HepG2 (cell line): ENCODE measurements around the gene CARS1. TPM values are rescaled to one million over a fixed set of nuclear protein-coding genes. Genes with fewer than 3 reads are reported as not detected.

Experiments used
- ATAC-seq: fragments of 200-7000 bp; cut with Tn5 transposase; 3 replicates; pipeline ENCODE4 v1.9.1; 2020; ENCODE audit warnings: mild to moderate bottlenecking, moderate library complexity
- BruUV-seq: library from RNA; stranded (reverse); fragments of 400-500 nt; replicated peaks from 2 replicates; lab custom pipeline; 2021; lab: Mats Ljungman, UMichigan
- CTCF ChIA-PET: fragments of 300-600 bp; formaldehyde crosslinking; extraction: SDS; loops from one replicate; lab custom pipeline; 2021; ENCODE audit warnings: low total read pairs, inconsistent platforms, low intra/inter-chr PET ratio; lab: Yijun Ruan, JAX
- POLR2A ChIA-PET: fragments of 350-600 bp; sonication (Branson Sonifier 250); formaldehyde crosslinking; loops from one replicate; lab custom pipeline; 2020; ENCODE audit warnings: antibody characterized with exemption, inconsistent platforms; lab: Yijun Ruan, JAX
- DNase-seq: peaks from one replicate; pipeline ENCODE4 v3.0.0-alpha.2; 2015; ENCODE audit warnings: low spot score
- FAIRE-seq: peaks from 3 replicates; lab custom pipeline; 2011; peaks lifted over from hg19 to GRCh38; lab: Jason Lieb, UNC
- H2AFZ ChIP-seq: one replicate; pipeline ENCODE4 v1.6.1; 2011; ENCODE audit warnings: low read length, inconsistent platforms
- H3K27ac ChIP-seq: fragments of 300-600 bp; 3 replicates; pipeline ENCODE4 v1.8.0; 2011; ENCODE audit warnings: mixed run types, mild to moderate bottlenecking, mixed read lengths, low read length, inconsistent platforms; ENCODE audit not compliant: insufficient read depth; ENCODE audit errors: extremely low read length
- H3K27me3 ChIP-seq, 2 experiments: fragments of 200-600 bp in 1 of 2; 2 replicates in 1 of 2; 3 replicates in 1 of 2; pipeline versions ENCODE4 v1.6.0 to v1.8.0; 2011; ENCODE audit warnings: low read length in 2 of 2, mild to moderate bottlenecking in 2 of 2, moderate library complexity in 2 of 2, inconsistent platforms in 1 of 2; ENCODE audit not compliant: insufficient read depth in 2 of 2, control insufficient read depth in 1 of 2
- H3K36me3 ChIP-seq, 2 experiments: fragments of 200-600 bp in 1 of 2; replicated peaks in 1 of 2; 2 replicates in 1 of 2; 3 replicates in 1 of 2; pipeline versions ENCODE4 v1.5.1 to v1.8.0; 2011; ENCODE audit warnings: low read length in 2 of 2, inconsistent platforms in 1 of 2; ENCODE audit not compliant: insufficient read depth in 2 of 2, control insufficient read depth in 1 of 2
- H3K4me1 ChIP-seq: 2 replicates; pipeline ENCODE4 v1.5.1; 2012; ENCODE audit warnings: low read length, inconsistent platforms; ENCODE audit not compliant: insufficient read depth
- H3K4me2 ChIP-seq: 2 replicates; pipeline ENCODE4 v1.6.0; 2011; ENCODE audit warnings: low read depth, low read length, inconsistent platforms
- H3K4me3 ChIP-seq, 3 experiments: fragments of 200-600 bp in 1 of 3; sonication (generic), shearing (Covaris generic) in 1 of 3; replicated peaks in 1 of 3; 2 replicates each; pipeline ENCODE4 v1.5.1; 2011 to 2016; ENCODE audit warnings: low read length in 3 of 3, inconsistent platforms in 2 of 3, low read depth in 2 of 3, mild to moderate bottlenecking in 2 of 3, control low read depth in 1 of 3, mixed read lengths in 1 of 3; ENCODE audit not compliant: insufficient read depth in 1 of 3
- H3K79me2 ChIP-seq: one replicate; pipeline ENCODE4 v1.6.1; 2011; ENCODE audit warnings: low read length, inconsistent platforms; ENCODE audit not compliant: insufficient read depth
- H3K9ac ChIP-seq: 2 replicates; pipeline ENCODE4 v1.6.0; 2011; ENCODE audit warnings: mild to moderate bottlenecking, low read depth, low read length, inconsistent platforms; ENCODE audit not compliant: insufficient read depth
- H3K9me3 ChIP-seq: 2 replicates; pipeline ENCODE4 v1.5.1; 2012; ENCODE audit warnings: mild to moderate bottlenecking, low read length
- H4K20me1 ChIP-seq: 2 replicates; pipeline ENCODE4 v1.6.0; 2011; ENCODE audit warnings: inconsistent platforms, mild to moderate bottlenecking, low read length, moderate library complexity; ENCODE audit not compliant: insufficient read depth
- ARID2 ChIP-seq: sonication (generic); formaldehyde crosslinking; IDR thresholded peaks from 2 replicates; pipeline ENCODE4 v1.8.1; 2022; ENCODE audit warnings: mild to moderate bottlenecking, missing genetic modification reagents, borderline replicate concordance
- PCBP2 ChIP-seq: fragments of 200-400 bp; formaldehyde crosslinking; optimal IDR thresholded peaks from 2 replicates; pipeline ENCODE3; 2018; ENCODE audit warnings: low read length, low read depth; ENCODE audit not compliant: poor library complexity, severe bottlenecking
- WGBS: methylation state at CpG from one replicate; pipeline ENCODE4 v1.1.6; 2017; ENCODE audit warnings: low lambda C conversion rate; 5-methylcytosine and 5-hydroxymethylcytosine counted together
- in situ Hi-C: cut with HindIII; loops from 2 replicates; pipeline ENCODE4 v1.10.0; 2017; ENCODE audit warnings: low pct_unique_long_range_greater_than_20kb; ENCODE audit not compliant: extremely low pct_ligation_motif_present
- intact Hi-C: fragments of 100-400 bp; cut with micrococcal nuclease; formaldehyde crosslinking; loops from one replicate; pipeline ENCODE4 v1.10.0; 2022; ENCODE audit not compliant: unreplicated experiment
- polyA plus RNA-seq, 8 experiments: library from polyadenylated mRNA; depleted of rRNA in 3 of 8; stranded (reverse) in 7 of 8; unstranded in 1 of 8; fragments of >200 nt; fragmentation: Illumina TruSeq in 4 of 8; extraction: Trizol in 4 of 8; gene quantifications; 2 replicates each; pipeline versions ENCODE4 v1.2.1 to v1.2.3, GENCODE V29; 2011 to 2016; ENCODE audit warnings: low read depth in 4 of 8, missing spikeins in 1 of 8, mixed read lengths in 1 of 8; ENCODE audit not compliant: insufficient read depth in 1 of 8
- total RNA-seq, 5 experiments: library from RNA; depleted of rRNA; stranded (reverse); fragments of >200 nt; fragmentation: Illumina TruSeq; extraction: Trizol; gene quantifications; 2 replicates each; pipeline ENCODE4 v1.2.3, GENCODE V29; 2016; ENCODE audit warnings: low read depth in 1 of 5
- TF ChIP-seq, protein P1 (sequence below): IDR thresholded peaks from 2 replicates; pipeline ENCODE4 v1.6.1; 2016; ENCODE audit warnings: missing compliant biosample characterization, missing genetic modification reagents, borderline replicate concordance

Gene CARS1
- total and polyA plus RNA-seq, 2 of the 13 experiments (the other 11 are each of a cell fraction or from before 2014, with no cell fraction given), result 33.8 to 47.0 TPM

DNA sequence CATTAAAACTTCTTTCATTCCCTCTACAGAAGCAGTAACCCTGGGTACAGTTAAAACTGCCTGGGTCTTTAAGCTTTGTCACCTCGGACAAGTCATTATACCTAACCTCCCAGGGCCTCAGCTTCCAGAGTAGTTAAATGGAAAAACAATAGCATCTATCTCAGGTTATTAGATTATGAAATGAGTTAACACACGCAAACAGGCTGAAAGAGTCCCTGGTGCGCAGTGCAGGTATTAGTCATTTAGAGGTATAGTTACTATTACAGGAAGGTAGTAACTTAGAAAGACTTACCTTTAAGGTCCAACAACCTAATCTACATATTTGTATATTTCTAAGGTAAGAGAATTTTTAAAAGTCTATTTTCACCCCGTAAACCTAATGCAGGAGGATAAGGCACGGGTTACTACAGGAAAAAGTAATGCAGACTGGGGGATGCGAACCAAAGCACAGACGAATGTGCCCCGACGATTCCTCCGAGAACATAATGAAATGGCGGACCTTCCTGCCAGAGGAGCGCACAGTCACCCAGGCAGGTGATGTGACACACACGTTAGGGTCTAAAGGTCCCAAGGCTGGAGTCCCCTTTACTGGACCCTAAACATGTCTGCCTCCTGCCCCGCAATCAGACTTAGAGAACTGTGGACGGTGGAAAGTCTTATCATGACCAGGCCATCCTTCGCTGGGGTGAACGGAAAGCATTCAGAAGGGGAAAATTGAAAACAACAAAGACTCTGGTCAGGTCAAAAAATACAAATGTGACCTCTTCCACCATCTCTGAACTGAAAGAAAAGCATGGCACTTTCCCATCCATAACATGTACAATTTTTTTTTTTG lies 66.4 kb downstream of the CARS1 start (continued):
- TF ChIP-seq PCBP2, result no peak

DNA sequence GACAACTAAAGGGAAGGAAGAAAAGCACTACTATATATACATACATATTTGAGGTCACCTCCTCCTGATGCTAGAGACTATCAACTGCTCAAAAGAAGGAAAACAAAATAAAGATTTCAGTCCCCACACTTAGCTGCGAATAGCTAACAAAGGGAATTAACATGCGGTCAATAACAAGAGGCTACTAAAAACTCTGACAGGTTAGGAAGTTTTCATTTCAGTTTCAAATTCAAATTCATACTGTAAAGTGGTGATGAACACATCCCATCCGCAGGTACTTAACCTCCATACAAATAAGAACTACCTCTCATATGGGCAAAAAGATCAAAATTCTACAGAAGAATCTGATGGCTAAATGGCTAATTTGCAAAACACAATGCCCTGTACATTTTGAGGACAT lies 67.7 kb downstream of the CARS1 start:
- no peaks in the 10 kb centered on the region; a peak in 2 of 5 replicates for H3K27me3 ChIP-seq
- TF ChIP-seq, protein P1, sequence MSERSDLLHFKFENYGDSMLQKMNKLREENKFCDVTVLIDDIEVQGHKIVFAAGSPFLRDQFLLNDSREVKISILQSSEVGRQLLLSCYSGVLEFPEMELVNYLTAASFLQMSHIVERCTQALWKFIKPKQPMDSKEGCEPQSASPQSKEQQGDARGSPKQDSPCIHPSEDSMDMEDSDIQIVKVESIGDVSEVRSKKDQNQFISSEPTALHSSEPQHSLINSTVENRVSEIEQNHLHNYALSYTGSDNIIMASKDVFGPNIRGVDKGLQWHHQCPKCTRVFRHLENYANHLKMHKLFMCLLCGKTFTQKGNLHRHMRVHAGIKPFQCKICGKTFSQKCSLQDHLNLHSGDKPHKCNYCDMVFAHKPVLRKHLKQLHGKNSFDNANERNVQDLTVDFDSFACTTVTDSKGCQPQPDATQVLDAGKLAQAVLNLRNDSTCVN (CRISPR knock-in tag), result no peak
- TF ChIP-seq ARID2 (CRISPR knock-in tag), result 0 out of 2 replicates have a peak, but pooled peaks have one; percentile 34
- H3K9me3 ChIP-seq, result no peaks in the 10 kb centered on the region
- no peak for ATAC-seq
- intact Hi-C loops, result no loop called here
- in situ Hi-C loops, result no loop called here
- POLR2A ChIA-PET, result no interaction called here
- CTCF ChIA-PET, result no interaction called here
- H3K79me2 ChIP-seq, result peaks cover 72% of the 10 kb centered on the region
- peaks cover 60% of the 10 kb centered on the region for H4K20me1 ChIP-seq
- H3K36me3 ChIP-seq, result peaks cover 3 to 10% of the 10 kb centered on the region in 2 experiments; a peak in 3 of 5 replicates
- peak overlapping the region; percentile 89 to 96 (median 90) for H3K4me3 ChIP-seq
- H3K9ac ChIP-seq, result peak overlapping the region; percentile 93
- BruUV-seq, result no TSS peak
- FAIRE-seq, result no peak
- 3% methylated on average over 3 of the region's 3 CpGs for whole genome bisulfite sequencing
- H3K4me1 ChIP-seq, result peaks cover 53% of the 10 kb centered on the region
- peak overlapping the region; percentile 88 for H3K4me2 ChIP-seq
- no peak for DNase-seq
- no peak overlapping the region for H2AFZ ChIP-seq
- peak overlapping the region; percentile 97 for H3K27ac ChIP-seq
